IMR-90 (cell line): ENCODE data around the gene ANO8.

Experiments used
- RFX5 ChIP-seq: IDR thresholded peaks from 2 replicates; pipeline ENCODE4 v1.8.0; 2012; ENCODE audit warnings: low read depth, mild to moderate bottlenecking, low read length, moderate library complexity
- TF ChIP-seq, protein P1 (sequence below): conservative IDR thresholded peaks from 2 replicates; pipeline ENCODE4 v1.5.1; 2012; ENCODE audit warnings: mild to moderate bottlenecking, low read depth, low read length, improper control_type of control experiment

DNA sequence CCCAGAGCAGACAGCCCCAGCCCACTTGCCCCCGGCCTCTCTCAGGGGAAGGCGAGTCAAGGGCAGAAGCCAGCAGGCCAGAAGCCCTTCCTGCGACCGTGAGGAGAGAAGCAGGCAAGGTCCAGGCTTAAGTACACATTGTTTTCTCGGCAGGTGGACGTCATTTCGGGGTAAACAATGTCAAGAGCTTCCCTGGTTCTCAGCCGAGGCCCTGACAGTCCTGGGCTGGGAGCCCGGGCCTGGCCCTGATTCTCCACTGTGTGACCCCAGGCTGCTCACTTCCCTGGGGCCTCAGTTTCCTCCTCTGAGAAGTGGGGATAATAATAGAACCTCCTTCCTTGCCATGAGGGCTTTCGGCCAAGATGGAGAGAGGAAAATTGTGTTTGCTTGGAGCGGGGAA lies 23.1 kb upstream of the ANO8 start:
- TF ChIP-seq RFX5 = no peak
- TF ChIP-seq, protein P1, sequence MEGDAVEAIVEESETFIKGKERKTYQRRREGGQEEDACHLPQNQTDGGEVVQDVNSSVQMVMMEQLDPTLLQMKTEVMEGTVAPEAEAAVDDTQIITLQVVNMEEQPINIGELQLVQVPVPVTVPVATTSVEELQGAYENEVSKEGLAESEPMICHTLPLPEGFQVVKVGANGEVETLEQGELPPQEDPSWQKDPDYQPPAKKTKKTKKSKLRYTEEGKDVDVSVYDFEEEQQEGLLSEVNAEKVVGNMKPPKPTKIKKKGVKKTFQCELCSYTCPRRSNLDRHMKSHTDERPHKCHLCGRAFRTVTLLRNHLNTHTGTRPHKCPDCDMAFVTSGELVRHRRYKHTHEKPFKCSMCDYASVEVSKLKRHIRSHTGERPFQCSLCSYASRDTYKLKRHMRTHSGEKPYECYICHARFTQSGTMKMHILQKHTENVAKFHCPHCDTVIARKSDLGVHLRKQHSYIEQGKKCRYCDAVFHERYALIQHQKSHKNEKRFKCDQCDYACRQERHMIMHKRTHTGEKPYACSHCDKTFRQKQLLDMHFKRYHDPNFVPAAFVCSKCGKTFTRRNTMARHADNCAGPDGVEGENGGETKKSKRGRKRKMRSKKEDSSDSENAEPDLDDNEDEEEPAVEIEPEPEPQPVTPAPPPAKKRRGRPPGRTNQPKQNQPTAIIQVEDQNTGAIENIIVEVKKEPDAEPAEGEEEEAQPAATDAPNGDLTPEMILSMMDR = no peak
